ENCODE data around the gene S100A13. TPM values are rescaled to one million over a fixed set of nuclear protein-coding genes. Genes with fewer than 3 reads are reported as not detected.

S100A13 gene
- total RNA-seq, 2 donors from 2014 or later = 224 to 284 TPM

DNA sequence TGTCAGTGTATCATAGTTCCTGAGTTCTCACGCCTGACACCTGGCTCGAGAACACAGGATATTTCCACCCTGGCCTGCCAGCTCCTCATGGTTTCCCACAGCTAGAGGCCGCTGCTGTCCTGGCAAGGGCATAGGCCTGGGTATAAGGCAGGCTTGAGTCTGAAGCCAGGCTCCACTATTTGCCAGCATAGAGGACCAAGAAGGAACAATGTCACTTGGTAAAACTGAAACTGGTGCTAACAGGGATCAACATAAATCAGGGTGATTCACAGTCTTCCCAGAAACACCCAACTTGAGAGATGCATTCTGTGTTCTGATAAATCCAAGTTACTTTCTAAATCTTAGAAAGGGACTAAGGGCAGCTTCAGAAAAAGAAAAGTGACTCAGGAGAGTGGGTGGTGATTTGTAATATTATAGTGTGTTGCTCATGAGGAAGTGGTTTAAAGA is 54.7 kb downstream of the S100A13 start:
- peak; percentile 90 for DNase-seq
- no peak overlapping the region for H3K9ac ChIP-seq (ENCODE audit: extremely low read depth, low read length, poor library complexity, severe bottlenecking)
- Mint-ChIP-seq H3K27ac (no peak overlapping the region), H3K4me3 (no peak overlapping the region), H3K27me3 (ENCODE audit: insufficient read depth) (peaks cover 7% of the 10 kb centered on the region), H3K4me1 (peaks cover 22% of the 10 kb centered on the region), H3K36me3 (ENCODE audit: low read depth) (peaks cover 3% of the 10 kb centered on the region), H3K9me3 (peaks cover 29% of the 10 kb centered on the region)
- peaks cover 4% of the 10 kb centered on the region for H3K4me1 ChIP-seq (ENCODE audit: control insufficient read depth, insufficient read depth, low read length)
- no peak overlapping the region for H3K27ac ChIP-seq (ENCODE audit: low read depth, low read length)
- no peak overlapping the region for H3K4me3 ChIP-seq (ENCODE audit: low read length)
- 36 to 52% methylated on average over 3 of the region's 3 CpGs for WGBS, 2 experiments (ENCODE audit: insufficient coverage in 1 of 2, insufficient read length in 1 of 2)
- H3K27me3 ChIP-seq (ENCODE audit: control insufficient read depth, insufficient read depth, low read length, poor library complexity, severe bottlenecking) = no peaks in the 10 kb centered on the region
- no peaks in the 10 kb centered on the region for H3K36me3 ChIP-seq (ENCODE audit: control insufficient read depth, insufficient read depth, low read length)
- H3K9me3 ChIP-seq (ENCODE audit: control insufficient read depth, low read length) = peaks cover 8% of the 10 kb centered on the region
- TF ChIP-seq, protein P1, sequence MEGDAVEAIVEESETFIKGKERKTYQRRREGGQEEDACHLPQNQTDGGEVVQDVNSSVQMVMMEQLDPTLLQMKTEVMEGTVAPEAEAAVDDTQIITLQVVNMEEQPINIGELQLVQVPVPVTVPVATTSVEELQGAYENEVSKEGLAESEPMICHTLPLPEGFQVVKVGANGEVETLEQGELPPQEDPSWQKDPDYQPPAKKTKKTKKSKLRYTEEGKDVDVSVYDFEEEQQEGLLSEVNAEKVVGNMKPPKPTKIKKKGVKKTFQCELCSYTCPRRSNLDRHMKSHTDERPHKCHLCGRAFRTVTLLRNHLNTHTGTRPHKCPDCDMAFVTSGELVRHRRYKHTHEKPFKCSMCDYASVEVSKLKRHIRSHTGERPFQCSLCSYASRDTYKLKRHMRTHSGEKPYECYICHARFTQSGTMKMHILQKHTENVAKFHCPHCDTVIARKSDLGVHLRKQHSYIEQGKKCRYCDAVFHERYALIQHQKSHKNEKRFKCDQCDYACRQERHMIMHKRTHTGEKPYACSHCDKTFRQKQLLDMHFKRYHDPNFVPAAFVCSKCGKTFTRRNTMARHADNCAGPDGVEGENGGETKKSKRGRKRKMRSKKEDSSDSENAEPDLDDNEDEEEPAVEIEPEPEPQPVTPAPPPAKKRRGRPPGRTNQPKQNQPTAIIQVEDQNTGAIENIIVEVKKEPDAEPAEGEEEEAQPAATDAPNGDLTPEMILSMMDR (conservative IDR thresholded peaks at IDR 0.05) = peak; percentile 88

DNA sequence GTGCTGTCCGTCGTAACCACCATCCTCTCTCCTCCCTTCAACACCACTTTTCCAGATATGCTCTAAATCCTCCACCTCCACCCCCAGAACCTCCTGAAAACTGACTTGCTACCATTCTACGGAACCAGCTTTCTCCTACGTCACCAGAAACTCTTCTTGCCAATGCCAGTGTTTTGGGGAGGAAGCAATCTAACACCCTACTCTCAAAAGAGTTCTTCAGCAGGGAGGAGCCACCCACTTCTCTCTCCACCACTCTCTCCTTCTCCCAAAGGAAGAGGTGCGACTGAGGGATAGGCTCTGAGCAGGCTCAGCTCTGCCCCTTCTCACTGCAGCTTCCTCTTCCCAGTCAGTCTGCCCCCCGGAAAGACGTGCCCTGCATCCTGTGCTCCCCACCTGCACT is 55.6 kb downstream of the S100A13 start:
- no peak overlapping the region for H3K27ac ChIP-seq (ENCODE audit: low read depth, low read length)
- Mint-ChIP-seq H3K27ac (no peak overlapping the region), H3K4me3 (no peak overlapping the region), H3K4me1 (peaks cover 20% of the 10 kb centered on the region), H3K9me3 (peaks cover 29% of the 10 kb centered on the region), H3K27me3 (ENCODE audit: insufficient read depth) (peaks cover 7% of the 10 kb centered on the region), H3K36me3 (ENCODE audit: low read depth) (peaks cover 3% of the 10 kb centered on the region)
- H3K4me1 ChIP-seq (ENCODE audit: control insufficient read depth, insufficient read depth, low read length) = peaks cover 7% of the 10 kb centered on the region
- no peaks in the 10 kb centered on the region for H3K36me3 ChIP-seq (ENCODE audit: control insufficient read depth, insufficient read depth, low read length)
- no peak overlapping the region for H3K9ac ChIP-seq (ENCODE audit: extremely low read depth, low read length, poor library complexity, severe bottlenecking)
- no peak for DNase-seq
- TF ChIP-seq, protein P1 (conservative IDR thresholded peaks at IDR 0.05) = no peak
- WGBS, 2 experiments (ENCODE audit: insufficient coverage in 1 of 2, insufficient read length in 1 of 2) = 89 to 93% methylated on average over 3 to 7 of the region's 7 CpGs
- no peak overlapping the region for H3K4me3 ChIP-seq (ENCODE audit: low read length)
- H3K9me3 ChIP-seq (ENCODE audit: control insufficient read depth, low read length) = peaks cover 8% of the 10 kb centered on the region
- H3K27me3 ChIP-seq (ENCODE audit: control insufficient read depth, insufficient read depth, low read length, poor library complexity, severe bottlenecking) = no peaks in the 10 kb centered on the region

GRCh38 chr1:153570874-153571273 is 56.4 kb downstream of the S100A13 start:
- Histone ChIP-seq H3K4me1 (ENCODE audit: control insufficient read depth, insufficient read depth, low read length) (peaks cover 11% of the 10 kb centered on the region), H3K9me3 (ENCODE audit: control insufficient read depth, low read length) (peaks cover 8% of the 10 kb centered on the region), H3K36me3 (ENCODE audit: control insufficient read depth, insufficient read depth, low read length) (no peaks in the 10 kb centered on the region), H3K27ac (ENCODE audit: low read depth, low read length) (no peak overlapping the region), H3K27me3 (ENCODE audit: control insufficient read depth, insufficient read depth, low read length, poor library complexity, severe bottlenecking) (no peaks in the 10 kb centered on the region), H3K4me3 (ENCODE audit: low read length) (no peak overlapping the region), H3K9ac (ENCODE audit: extremely low read depth, low read length, poor library complexity, severe bottlenecking) (no peak overlapping the region)
- Mint-ChIP-seq H3K4me1 (peaks cover 25% of the 10 kb centered on the region), H3K9me3 (peaks cover 28% of the 10 kb centered on the region), H3K4me3 (no peak overlapping the region), H3K36me3 (ENCODE audit: low read depth) (peaks cover 3% of the 10 kb centered on the region), H3K27ac (no peak overlapping the region), H3K27me3 (ENCODE audit: insufficient read depth) (peaks cover 7% of the 10 kb centered on the region)
- TF ChIP-seq, protein P1 (conservative IDR thresholded peaks at IDR 0.05) = no peak
- WGBS, 2 experiments (ENCODE audit: insufficient coverage in 1 of 2, insufficient read length in 1 of 2) = 87 to 95% methylated on average over 3 to 5 of the region's 5 CpGs
- no peak for DNase-seq

Measured in endodermal cell (in vitro differentiated cells).